Measurements from ENCODE around the gene GFI1. TPM values are rescaled to one million over a fixed set of nuclear protein-coding genes. Genes with fewer than 3 reads are reported as not detected.

GFI1 gene
- total RNA-seq, 1 experiment from 2014 or later, result 0.49 TPM

DNA sequence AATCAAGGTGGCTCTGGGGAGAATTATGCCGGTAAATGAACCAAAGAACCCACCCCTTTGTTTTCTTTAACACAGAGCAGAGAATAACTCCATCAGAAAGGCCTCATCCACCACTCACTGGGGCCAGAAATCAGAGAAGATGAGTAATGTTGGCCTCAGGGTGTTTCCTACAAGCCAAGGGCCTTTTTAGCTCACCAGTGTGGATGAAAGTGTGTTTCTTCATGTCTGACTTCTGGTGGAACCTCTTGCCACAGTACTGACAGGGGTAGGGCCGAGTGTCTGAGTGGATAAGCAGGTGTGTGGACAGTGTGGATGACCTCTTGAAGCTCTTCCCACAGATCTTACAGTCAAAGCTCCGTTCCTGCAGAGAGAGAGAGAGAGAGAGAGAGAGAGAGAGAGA is 8.3 kb downstream of the GFI1 start:
- DNase-seq (ENCODE audit: low read depth, low spot score) (no peak), ATAC-seq (no peak)
- in situ Hi-C loops (cut with HindIII; ENCODE audit: low pct_unique_long_range_greater_than_20kb, low sequenced_read_pairs) (no loop called here), intact Hi-C loops (cut with micrococcal nuclease; ENCODE audit: unreplicated experiment) (no loop called here)
- TF ChIP-seq, protein P1, sequence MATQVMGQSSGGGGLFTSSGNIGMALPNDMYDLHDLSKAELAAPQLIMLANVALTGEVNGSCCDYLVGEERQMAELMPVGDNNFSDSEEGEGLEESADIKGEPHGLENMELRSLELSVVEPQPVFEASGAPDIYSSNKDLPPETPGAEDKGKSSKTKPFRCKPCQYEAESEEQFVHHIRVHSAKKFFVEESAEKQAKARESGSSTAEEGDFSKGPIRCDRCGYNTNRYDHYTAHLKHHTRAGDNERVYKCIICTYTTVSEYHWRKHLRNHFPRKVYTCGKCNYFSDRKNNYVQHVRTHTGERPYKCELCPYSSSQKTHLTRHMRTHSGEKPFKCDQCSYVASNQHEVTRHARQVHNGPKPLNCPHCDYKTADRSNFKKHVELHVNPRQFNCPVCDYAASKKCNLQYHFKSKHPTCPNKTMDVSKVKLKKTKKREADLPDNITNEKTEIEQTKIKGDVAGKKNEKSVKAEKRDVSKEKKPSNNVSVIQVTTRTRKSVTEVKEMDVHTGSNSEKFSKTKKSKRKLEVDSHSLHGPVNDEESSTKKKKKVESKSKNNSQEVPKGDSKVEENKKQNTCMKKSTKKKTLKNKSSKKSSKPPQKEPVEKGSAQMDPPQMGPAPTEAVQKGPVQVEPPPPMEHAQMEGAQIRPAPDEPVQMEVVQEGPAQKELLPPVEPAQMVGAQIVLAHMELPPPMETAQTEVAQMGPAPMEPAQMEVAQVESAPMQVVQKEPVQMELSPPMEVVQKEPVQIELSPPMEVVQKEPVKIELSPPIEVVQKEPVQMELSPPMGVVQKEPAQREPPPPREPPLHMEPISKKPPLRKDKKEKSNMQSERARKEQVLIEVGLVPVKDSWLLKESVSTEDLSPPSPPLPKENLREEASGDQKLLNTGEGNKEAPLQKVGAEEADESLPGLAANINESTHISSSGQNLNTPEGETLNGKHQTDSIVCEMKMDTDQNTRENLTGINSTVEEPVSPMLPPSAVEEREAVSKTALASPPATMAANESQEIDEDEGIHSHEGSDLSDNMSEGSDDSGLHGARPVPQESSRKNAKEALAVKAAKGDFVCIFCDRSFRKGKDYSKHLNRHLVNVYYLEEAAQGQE (IDR thresholded peaks at IDR 0.05; ENCODE audit: insufficient read depth in 1 of 2, low read depth in 2 of 2, low read length in 1 of 2), result no peak
- TF ChIP-seq, protein P2, sequence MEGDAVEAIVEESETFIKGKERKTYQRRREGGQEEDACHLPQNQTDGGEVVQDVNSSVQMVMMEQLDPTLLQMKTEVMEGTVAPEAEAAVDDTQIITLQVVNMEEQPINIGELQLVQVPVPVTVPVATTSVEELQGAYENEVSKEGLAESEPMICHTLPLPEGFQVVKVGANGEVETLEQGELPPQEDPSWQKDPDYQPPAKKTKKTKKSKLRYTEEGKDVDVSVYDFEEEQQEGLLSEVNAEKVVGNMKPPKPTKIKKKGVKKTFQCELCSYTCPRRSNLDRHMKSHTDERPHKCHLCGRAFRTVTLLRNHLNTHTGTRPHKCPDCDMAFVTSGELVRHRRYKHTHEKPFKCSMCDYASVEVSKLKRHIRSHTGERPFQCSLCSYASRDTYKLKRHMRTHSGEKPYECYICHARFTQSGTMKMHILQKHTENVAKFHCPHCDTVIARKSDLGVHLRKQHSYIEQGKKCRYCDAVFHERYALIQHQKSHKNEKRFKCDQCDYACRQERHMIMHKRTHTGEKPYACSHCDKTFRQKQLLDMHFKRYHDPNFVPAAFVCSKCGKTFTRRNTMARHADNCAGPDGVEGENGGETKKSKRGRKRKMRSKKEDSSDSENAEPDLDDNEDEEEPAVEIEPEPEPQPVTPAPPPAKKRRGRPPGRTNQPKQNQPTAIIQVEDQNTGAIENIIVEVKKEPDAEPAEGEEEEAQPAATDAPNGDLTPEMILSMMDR (IDR thresholded peaks at IDR 0.05), result no peak
- Histone ChIP-seq H3K27me3 (ENCODE audit: control insufficient read depth, insufficient read depth, low read length) (no peaks in the 10 kb centered on the region; the same call in 1 of the 2 replicates), H3K4me1 (ENCODE audit: control insufficient read depth, insufficient read depth, low read length) (peaks cover 2% of the 10 kb centered on the region; the same call in 1 of the 2 replicates), H3K4me3 (ENCODE audit: low read depth in 2 of 2, low read length in 2 of 2) (no peak overlapping the region), H3K27ac (ENCODE audit: low read length) (no peak overlapping the region), H3K36me3 (ENCODE audit: control insufficient read depth, insufficient read depth, low read length) (no peaks in the 10 kb centered on the region), H3K9me3 (ENCODE audit: control insufficient read depth, insufficient read depth, low read depth, low read length) (no peaks in the 10 kb centered on the region)
- ChIA-PET POLR2A (no interaction called here), CTCF (no interaction called here)
- no TSS peak for BruUV-seq (replicated peaks)

DNA sequence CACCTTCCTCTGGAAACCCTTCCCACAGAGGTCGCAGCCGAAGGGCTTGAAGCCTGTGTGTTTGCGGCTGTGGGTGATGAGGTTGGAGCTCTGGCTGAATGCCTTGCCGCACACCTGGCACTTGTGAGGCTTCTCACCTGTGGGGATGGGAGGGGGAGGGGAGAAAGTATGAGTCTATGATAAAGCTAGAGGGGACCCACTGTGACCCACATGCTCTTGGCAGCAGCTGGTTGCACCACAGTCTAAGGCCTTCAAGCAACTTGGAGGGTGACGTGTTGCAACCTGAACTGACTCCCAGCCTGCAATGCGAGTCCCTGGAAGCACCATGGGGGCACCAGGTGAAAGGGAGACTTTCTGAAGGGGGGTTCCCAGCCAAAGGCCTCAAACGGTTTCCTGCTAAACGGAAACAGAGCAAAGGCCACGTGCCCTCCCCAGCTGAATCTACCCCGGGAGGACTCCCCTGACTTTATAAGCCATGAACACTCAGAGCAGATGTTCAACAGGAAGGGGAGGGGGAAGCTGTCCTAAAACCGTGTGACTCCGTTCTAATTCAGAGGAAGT is 10.6 kb downstream of the GFI1 start:
- H3K4me1 ChIP-seq (ENCODE audit: control insufficient read depth, insufficient read depth, low read length), result no peaks in the 10 kb centered on the region
- ChIA-PET CTCF (no interaction called here), POLR2A (no interaction called here)
- H3K9me3 ChIP-seq (ENCODE audit: control insufficient read depth, insufficient read depth, low read depth, low read length), result no peaks in the 10 kb centered on the region
- ATAC-seq (no peak), DNase-seq (ENCODE audit: low read depth, low spot score) (no peak)
- no TSS peak for BruUV-seq (replicated peaks)
- no peak overlapping the region for H3K4me3 ChIP-seq (ENCODE audit: low read depth in 2 of 2, low read length in 2 of 2)
- no peaks in the 10 kb centered on the region for H3K36me3 ChIP-seq (ENCODE audit: control insufficient read depth, insufficient read depth, low read length)
- in situ Hi-C loops (cut with HindIII; ENCODE audit: low pct_unique_long_range_greater_than_20kb, low sequenced_read_pairs) (no loop called here), intact Hi-C loops (cut with micrococcal nuclease; ENCODE audit: unreplicated experiment) (no loop called here)
- H3K27me3 ChIP-seq (ENCODE audit: control insufficient read depth, insufficient read depth, low read length), result no peaks in the 10 kb centered on the region
- H3K27ac ChIP-seq (ENCODE audit: low read length), result no peak overlapping the region
- TF ChIP-seq POLR2AphosphoS5 (IDR thresholded peaks at IDR 0.05; ENCODE audit: low read depth, low read length), result no peak
- TF ChIP-seq, protein P2 (IDR thresholded peaks at IDR 0.05), result no peak
- TF ChIP-seq, protein P1 (IDR thresholded peaks at IDR 0.05; ENCODE audit: insufficient read depth in 1 of 2, low read depth in 2 of 2, low read length in 1 of 2), result no peak
- TF ChIP-seq SIN3A (IDR thresholded peaks at IDR 0.05; ENCODE audit: borderline replicate concordance, insufficient read depth, low read depth, low read length), result no peak
- no peak for TF ChIP-seq TCF7L2 (IDR thresholded peaks at IDR 0.05; ENCODE audit: low read depth, low read length)
